Measurements from ENCODE around the gene SAMD4A. TPM values are rescaled to one million over a fixed set of nuclear protein-coding genes. Genes with fewer than 3 reads are reported as not detected.

The SAMD4A gene
- total and polyA plus RNA-seq, 2 of the 4 experiments (the other 2 are of a cell fraction): 22.9 to 38.2 TPM

GRCh38 chr14:54797556-54797955, 230.6 kb downstream of the SAMD4A start:
- ChIA-PET POLR2A (ENCODE audit: unreplicated experiment) (no interaction called here), CTCF (interaction anchor here (0.6 kb wide), 1 partner anchor 481 kb away, joined by 4 read pairs; no protein-coding TSS in a partner anchor)
- no peak overlapping the region for H4K8ac ChIP-seq (ENCODE audit: low read depth in 2 of 2, low read length in 2 of 2)
- H4K91ac ChIP-seq (ENCODE audit: insufficient read depth, low read depth, low read length): peak overlapping the region; percentile 39; the same call in 1 of the 2 replicates
- no peak overlapping the region for H3K9ac ChIP-seq (ENCODE audit: low read depth, low read length)
- no peak overlapping the region for H2BK20ac ChIP-seq (ENCODE audit: low read depth, low read length)
- DNase-seq (no peak), ATAC-seq (ENCODE audit: low read depth) (no peak)
- no peak overlapping the region for H3K23ac ChIP-seq (ENCODE audit: low read depth, low read length)
- no peak overlapping the region for H2BK5ac ChIP-seq (ENCODE audit: low read depth, low read length, poor library complexity, severe bottlenecking)
- no peak overlapping the region for H3K4me3 ChIP-seq (ENCODE audit: insufficient read depth, low read depth, low read length)
- BruUV-seq (replicated peaks): no TSS peak
- peak overlapping the region; percentile 23; the same call in 1 of the 2 replicates for H2BK120ac ChIP-seq (ENCODE audit: low read depth, low read length)
- H2BK15ac ChIP-seq (ENCODE audit: low read depth, low read length): no peak overlapping the region
- in situ Hi-C loops (cut with MboI; ENCODE audit: low sequenced_read_pairs): no loop called here
- peak overlapping the region; percentile 17; the same call in 1 of the 2 replicates for H3K4ac ChIP-seq (ENCODE audit: low read depth, low read length)
- WGBS, 2 experiments (ENCODE audit: extremely low coverage in 2 of 2, insufficient read length in 1 of 2): no CpG with 5 or more reads among the region's 6 CpGs
- H3K9me1 ChIP-seq (ENCODE audit: insufficient read depth, low read length): peaks cover 4% of the 10 kb centered on the region; the same call in 1 of the 2 replicates
- peak overlapping the region; percentile 39 for H2AK9ac ChIP-seq (replicated peaks; ENCODE audit: low read depth, low read length, poor library complexity)
- peaks cover 4% of the 10 kb centered on the region; the same call in 1 of the 2 replicates for H3K36me3 ChIP-seq (ENCODE audit: control insufficient read depth, insufficient read depth, low read length)
- no peaks in the 10 kb centered on the region for H4K20me1 ChIP-seq (ENCODE audit: insufficient read depth, low read length)
- no peak overlapping the region for H3K18ac ChIP-seq (ENCODE audit: low read depth, low read length)
- H2AFZ ChIP-seq (replicated peaks; ENCODE audit: low read length, poor library complexity): no peak overlapping the region
- H3K4me1 ChIP-seq (ENCODE audit: control insufficient read depth, insufficient read depth, low read length): peaks cover 13% of the 10 kb centered on the region
- H3K4me2 ChIP-seq (ENCODE audit: low read depth, low read length): no peak overlapping the region
- H3K14ac ChIP-seq (replicated peaks; ENCODE audit: low read depth, low read length): peak overlapping the region; percentile 19; the same call in 1 of the 2 replicates
- no peaks in the 10 kb centered on the region for H3K27me3 ChIP-seq (ENCODE audit: control insufficient read depth, insufficient read depth, low read length)
- peaks cover 7% of the 10 kb centered on the region for H3K9me3 ChIP-seq (ENCODE audit: control insufficient read depth, insufficient read depth, low read length)
- H3K27ac ChIP-seq (ENCODE audit: insufficient read depth, low read length): no peak overlapping the region
- H3K79me1 ChIP-seq (ENCODE audit: low read depth in 1 of 2, low read length in 2 of 2): no peaks in the 10 kb centered on the region
- H3K56ac ChIP-seq (ENCODE audit: extremely low read depth, insufficient read depth, low read length): no peak overlapping the region
- H4K5ac ChIP-seq (ENCODE audit: low read depth, low read length): no peak overlapping the region
- dilution Hi-C loops (cut with HindIII; ENCODE audit: low sequenced_read_pairs, unreplicated experiment): no loop called here
- TF ChIP-seq USF2 (IDR thresholded peaks at IDR 0.05; ENCODE audit: low read depth, low read length) (no peak), RCOR1 (IDR thresholded peaks at IDR 0.05; ENCODE audit: insufficient replicate concordance, low read length) (no peak), NFE2L2 (IDR thresholded peaks at IDR 0.05; ENCODE audit: low read depth, low read length) (no peak), MXI1 (IDR thresholded peaks at IDR 0.05; ENCODE audit: borderline replicate concordance, low read depth, low read length) (no peak), CEBPB (IDR thresholded peaks at IDR 0.05; ENCODE audit: low read depth, low read length) (no peak), BHLHE40 (IDR thresholded peaks at IDR 0.05; ENCODE audit: low read depth, low read length) (no peak), RFX5 (IDR thresholded peaks at IDR 0.05; ENCODE audit: low read depth, low read length) (no peak), RAD21 (IDR thresholded peaks at IDR 0.05; ENCODE audit: low read length) (no peak), SMC3 (IDR thresholded peaks at IDR 0.05; ENCODE audit: low read depth, low read length) (no peak), FOS (IDR thresholded peaks at IDR 0.05; ENCODE audit: low read depth, low read length) (no peak), CTCF (conservative IDR thresholded peaks at IDR 0.05; ENCODE audit: low read depth, low read length) (no peak), CHD1 (IDR thresholded peaks at IDR 0.05; ENCODE audit: low read depth, low read length) (no peak), POLR2A (IDR thresholded peaks at IDR 0.05; ENCODE audit: low read depth, low read length) (no peak), ELK1 (IDR thresholded peaks at IDR 0.05; ENCODE audit: borderline replicate concordance, low read depth, low read length) (no peak), MAZ (IDR thresholded peaks at IDR 0.05; ENCODE audit: borderline replicate concordance, low read depth, low read length) (no peak), MAFK (IDR thresholded peaks at IDR 0.05; ENCODE audit: low read depth, low read length) (no peak)
- 0 out of 2 replicates have a peak overlapping the region, but pooled peaks have one; percentile 19 for H2AK5ac ChIP-seq (ENCODE audit: low read depth, low read length)
- intact Hi-C loops (cut with micrococcal nuclease): no loop called here
